Gastroesophageal sphincter (tissue), 4 donors: ENCODE results near the gene MINDY3. TPM values are rescaled to one million over a fixed set of nuclear protein-coding genes. Genes with fewer than 3 reads are reported as not detected.

Experiments used
- ATAC-seq: fragments of 150-250 bp; one replicate; pipeline ENCODE4 v1.9.1; 2016; ENCODE audit warnings: mild to moderate bottlenecking, moderate library complexity
- H3K27ac ChIP-seq, 4 donors: fragments of 200-600 bp; sonication (generic) in 3 of 4; 1 replicate in 3 of 4; 2 replicates in 1 of 4; pipeline ENCODE4 v1.5.1; 2016 to 2019
- H3K27me3 ChIP-seq: fragments of 200-600 bp; sonication (generic); one replicate; pipeline ENCODE4 v1.5.1; 2019
- H3K36me3 ChIP-seq, 2 donors: fragments of 200-600 bp; sonication (generic); one replicate each; pipeline ENCODE4 v1.5.1; 2019; ENCODE audit warnings: control low read depth in 1 of 2
- H3K4me1 ChIP-seq, 3 donors: fragments of 200-600 bp; sonication (generic); 1 replicate in 2 of 3; 2 replicates in 1 of 3; pipeline ENCODE4 v1.5.1; 2016 to 2019; ENCODE audit warnings: control low read depth in 2 of 3
- H3K4me3 ChIP-seq, 2 donors: fragments of 200-600 bp; sonication (generic); one replicate each; pipeline ENCODE4 v1.5.1; 2019; ENCODE audit warnings: mild to moderate bottlenecking in 1 of 2, moderate library complexity in 1 of 2
- H3K9me3 ChIP-seq, 3 donors: fragments of 200-600 bp; sonication (generic); one replicate each; pipeline ENCODE4 v1.5.1; 2017 to 2019; ENCODE audit warnings: control low read depth in 2 of 3
- EP300 ChIP-seq: sonication (generic); formaldehyde crosslinking; IDR thresholded peaks from one replicate; pipeline ENCODE4 v1.6.1; 2017; ENCODE audit warnings: antibody characterized with exemption, mild to moderate bottlenecking
- POLR2A ChIP-seq, 2 donors: fragments of 450-650 bp; IDR thresholded peaks; one replicate each; pipeline ENCODE4 v1.6.1; 2017; ENCODE audit warnings: antibody characterized with exemption in 2 of 2, mild to moderate bottlenecking in 2 of 2, moderate library complexity in 1 of 2
- POLR2AphosphoS5 ChIP-seq: sonication (generic); formaldehyde crosslinking; IDR thresholded peaks from one replicate; pipeline ENCODE4 v1.6.1; 2017; ENCODE audit warnings: antibody characterized with exemption
- WGBS, 2 donors: methylation state at CpG; one replicate each; pipeline ENCODE4 v1.1.5; 2018; ENCODE audit warnings: low coverage in 1 of 2; 5-methylcytosine and 5-hydroxymethylcytosine counted together
- total RNA-seq, 4 donors: library from RNA; depleted of rRNA; stranded (reverse); fragments of >200 nt; gene quantifications; one replicate each; pipeline ENCODE4 v1.1.0, GENCODE V29; 2016
- TF ChIP-seq, protein P1 (sequence below), 4 experiments: fragments of 200-600 bp in 2 of 4; fragments of 450-650 bp in 2 of 4; sonication (generic) in 1 of 4; IDR thresholded peaks; one replicate each; pipeline ENCODE4 v1.5.1; 2017 to 2019; ENCODE audit warnings: antibody characterized with exemption in 4 of 4, mild to moderate bottlenecking in 2 of 4, moderate library complexity in 2 of 4

MINDY3 gene
- total RNA-seq, 4 donors from 2014 or later = 21.8 to 93.6 (median 36.7) TPM

DNA sequence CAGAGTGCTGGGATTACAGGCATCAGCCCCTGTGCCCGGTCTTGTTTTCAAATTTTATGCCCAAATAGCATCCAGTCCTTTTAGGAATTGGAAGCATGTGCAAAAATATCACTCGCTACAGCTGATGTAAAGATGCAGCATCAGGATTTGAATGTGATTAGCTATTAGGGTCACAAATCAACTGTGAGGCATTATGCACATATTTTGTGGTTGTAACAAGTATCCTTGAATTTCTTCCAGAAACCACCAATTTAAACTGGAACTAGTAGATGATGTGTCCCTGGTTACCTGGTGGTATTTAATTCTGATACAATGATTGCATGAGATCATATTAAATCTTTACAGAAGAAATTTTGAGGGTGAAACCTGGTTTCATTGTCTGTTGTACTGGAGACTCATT, 99.6 kb downstream of the MINDY3 start:
- Histone ChIP-seq H3K27me3 (no peaks in the 10 kb centered on the region), H3K4me1 (no peaks in the 10 kb centered on the region), H3K27ac (no peak overlapping the region), H3K36me3 (no peaks in the 10 kb centered on the region), H3K4me3 (no peak overlapping the region), H3K9me3 (no peaks in the 10 kb centered on the region)
- ATAC-seq = no peak
- 100% methylated on average over 1 to 2 of the region's 2 CpGs for WGBS, 2 donors
- TF ChIP-seq, protein P1, sequence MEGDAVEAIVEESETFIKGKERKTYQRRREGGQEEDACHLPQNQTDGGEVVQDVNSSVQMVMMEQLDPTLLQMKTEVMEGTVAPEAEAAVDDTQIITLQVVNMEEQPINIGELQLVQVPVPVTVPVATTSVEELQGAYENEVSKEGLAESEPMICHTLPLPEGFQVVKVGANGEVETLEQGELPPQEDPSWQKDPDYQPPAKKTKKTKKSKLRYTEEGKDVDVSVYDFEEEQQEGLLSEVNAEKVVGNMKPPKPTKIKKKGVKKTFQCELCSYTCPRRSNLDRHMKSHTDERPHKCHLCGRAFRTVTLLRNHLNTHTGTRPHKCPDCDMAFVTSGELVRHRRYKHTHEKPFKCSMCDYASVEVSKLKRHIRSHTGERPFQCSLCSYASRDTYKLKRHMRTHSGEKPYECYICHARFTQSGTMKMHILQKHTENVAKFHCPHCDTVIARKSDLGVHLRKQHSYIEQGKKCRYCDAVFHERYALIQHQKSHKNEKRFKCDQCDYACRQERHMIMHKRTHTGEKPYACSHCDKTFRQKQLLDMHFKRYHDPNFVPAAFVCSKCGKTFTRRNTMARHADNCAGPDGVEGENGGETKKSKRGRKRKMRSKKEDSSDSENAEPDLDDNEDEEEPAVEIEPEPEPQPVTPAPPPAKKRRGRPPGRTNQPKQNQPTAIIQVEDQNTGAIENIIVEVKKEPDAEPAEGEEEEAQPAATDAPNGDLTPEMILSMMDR (IDR thresholded peaks at IDR 0.05) = no peak
- TF ChIP-seq POLR2A (IDR thresholded peaks at IDR 0.05) (no peak), EP300 (no peak), POLR2AphosphoS5 (no peak)

DNA sequence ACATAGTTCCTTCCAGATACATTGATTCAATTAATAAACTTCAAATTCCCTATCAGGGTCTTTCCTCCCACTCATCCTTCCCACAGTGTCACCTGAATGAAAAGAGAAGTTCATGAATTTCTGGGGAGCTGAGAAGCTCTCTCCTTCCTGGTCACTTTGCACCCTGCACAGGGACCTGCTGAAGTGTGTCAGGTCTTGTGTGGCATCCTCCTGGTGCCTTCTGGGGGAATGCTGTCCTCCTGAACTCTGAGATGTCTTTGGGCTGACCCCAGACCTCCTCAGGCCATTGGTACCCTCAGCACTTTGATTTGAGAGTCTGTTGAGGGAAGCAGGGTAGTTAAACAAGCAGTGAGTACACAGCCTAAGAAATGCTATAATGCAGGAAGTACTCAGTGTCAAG, 101.0 kb downstream of the MINDY3 start:
- no peak overlapping the region for H3K27ac ChIP-seq
- H3K27me3 ChIP-seq = no peaks in the 10 kb centered on the region
- no peak overlapping the region for H3K4me3 ChIP-seq
- no peaks in the 10 kb centered on the region for H3K36me3 ChIP-seq
- TF ChIP-seq, protein P1 (IDR thresholded peaks at IDR 0.05) = no peak
- no peak for TF ChIP-seq EP300
- TF ChIP-seq POLR2AphosphoS5 = no peak
- no peak for TF ChIP-seq POLR2A (IDR thresholded peaks at IDR 0.05)
- H3K4me1 ChIP-seq = no peaks in the 10 kb centered on the region
- ATAC-seq = no peak
- H3K9me3 ChIP-seq = no peaks in the 10 kb centered on the region

DNA sequence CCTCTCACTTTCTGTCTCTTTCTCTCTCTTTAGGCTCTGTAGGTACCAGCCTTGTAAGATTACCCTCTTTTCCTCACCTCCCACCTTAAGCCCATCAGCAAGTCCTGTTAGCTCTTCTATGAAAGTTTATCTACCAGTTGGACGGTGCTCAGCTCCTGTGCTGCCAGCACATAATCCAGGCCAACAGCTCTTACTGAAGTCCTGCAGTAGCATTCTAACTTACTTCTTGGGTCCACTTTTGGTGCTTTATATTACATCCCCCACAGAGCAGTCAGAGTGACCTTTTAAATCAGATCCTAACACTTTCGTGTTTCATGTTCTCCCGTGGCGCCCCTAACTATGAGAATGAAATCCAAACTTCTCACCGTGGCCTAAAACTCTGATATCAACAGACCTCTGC, 101.7 kb downstream of the MINDY3 start:
- no peak for ATAC-seq
- Histone ChIP-seq H3K4me1 (no peaks in the 10 kb centered on the region), H3K36me3 (no peaks in the 10 kb centered on the region), H3K27me3 (no peaks in the 10 kb centered on the region), H3K27ac (no peak overlapping the region), H3K4me3 (no peak overlapping the region), H3K9me3 (no peaks in the 10 kb centered on the region)
- no peak for TF ChIP-seq POLR2AphosphoS5
- TF ChIP-seq EP300 = no peak
- TF ChIP-seq POLR2A (IDR thresholded peaks at IDR 0.05) = no peak
- TF ChIP-seq, protein P1 (IDR thresholded peaks at IDR 0.05) = no peak
- 81 to 90% methylated on average over 5 of the region's 5 CpGs for WGBS, 2 donors

DNA sequence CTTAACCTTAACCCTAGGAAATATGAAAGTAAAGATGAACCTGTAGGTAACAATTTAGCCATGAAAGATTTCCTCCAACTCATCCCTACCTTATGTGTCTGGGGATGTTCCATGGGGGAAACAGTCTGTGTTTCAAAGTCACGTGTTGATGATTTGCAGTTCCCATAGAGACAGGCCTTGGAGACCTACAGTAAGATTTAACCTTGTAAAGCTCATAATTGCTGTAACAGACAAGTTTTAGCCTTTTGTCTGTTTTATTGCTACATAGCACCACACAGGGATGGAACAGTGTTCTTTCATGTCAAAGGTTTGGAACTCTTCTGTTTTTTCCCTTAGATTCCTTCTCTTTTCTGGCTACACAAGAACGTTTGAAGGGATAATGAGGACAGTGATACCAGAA, 105.4 kb downstream of the MINDY3 start:
- Histone ChIP-seq H3K36me3 (no peaks in the 10 kb centered on the region), H3K4me3 (no peak overlapping the region), H3K27ac (no peak overlapping the region), H3K4me1 (no peaks in the 10 kb centered on the region), H3K27me3 (no peaks in the 10 kb centered on the region), H3K9me3 (no peaks in the 10 kb centered on the region)
- ATAC-seq = no peak
- TF ChIP-seq POLR2AphosphoS5 = no peak
- TF ChIP-seq POLR2A (IDR thresholded peaks at IDR 0.05) = no peak
- TF ChIP-seq EP300 = no peak
- TF ChIP-seq, protein P1 (IDR thresholded peaks at IDR 0.05) = no peak
- 5 to 11% methylated on average over 2 of the region's 2 CpGs for WGBS, 2 donors

DNA sequence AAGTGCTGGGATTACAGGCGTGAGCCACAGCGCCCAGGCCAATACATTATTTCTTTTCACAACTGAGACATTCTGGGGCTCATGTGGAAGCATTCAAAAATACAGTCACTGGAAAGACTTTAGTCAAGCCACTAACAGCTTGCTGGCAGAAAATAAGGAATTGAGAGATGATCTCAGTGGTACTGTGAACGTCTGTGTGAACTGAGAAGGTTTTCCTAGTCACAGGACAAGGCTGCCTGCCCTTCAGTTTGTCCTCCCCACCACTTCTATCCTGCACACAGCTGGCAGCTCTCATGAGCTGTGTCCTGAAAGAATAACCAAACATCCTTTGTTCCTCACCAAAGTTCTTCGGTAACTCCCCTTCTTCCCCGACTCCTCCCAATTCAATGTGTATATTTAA, 109.3 kb downstream of the MINDY3 start:
- no peaks in the 10 kb centered on the region for H3K4me1 ChIP-seq
- no peaks in the 10 kb centered on the region for H3K9me3 ChIP-seq
- H3K4me3 ChIP-seq = no peak overlapping the region
- TF ChIP-seq POLR2A (IDR thresholded peaks at IDR 0.05) (no peak), POLR2AphosphoS5 (no peak), EP300 (no peak)
- TF ChIP-seq, protein P1 (IDR thresholded peaks at IDR 0.05) = no peak
- H3K27ac ChIP-seq = no peak overlapping the region
- 45 to 69% methylated on average over 3 to 5 of the region's 5 CpGs for WGBS, 2 donors
- no peaks in the 10 kb centered on the region for H3K36me3 ChIP-seq
- no peaks in the 10 kb centered on the region for H3K27me3 ChIP-seq
- no peak for ATAC-seq
